ENCODE results near the gene ACSS3. TPM values are rescaled to one million over a fixed set of nuclear protein-coding genes. Genes with fewer than 3 reads are reported as not detected.

The ACSS3 gene
- total RNA-seq, 1 donor, result 22.4 TPM

DNA sequence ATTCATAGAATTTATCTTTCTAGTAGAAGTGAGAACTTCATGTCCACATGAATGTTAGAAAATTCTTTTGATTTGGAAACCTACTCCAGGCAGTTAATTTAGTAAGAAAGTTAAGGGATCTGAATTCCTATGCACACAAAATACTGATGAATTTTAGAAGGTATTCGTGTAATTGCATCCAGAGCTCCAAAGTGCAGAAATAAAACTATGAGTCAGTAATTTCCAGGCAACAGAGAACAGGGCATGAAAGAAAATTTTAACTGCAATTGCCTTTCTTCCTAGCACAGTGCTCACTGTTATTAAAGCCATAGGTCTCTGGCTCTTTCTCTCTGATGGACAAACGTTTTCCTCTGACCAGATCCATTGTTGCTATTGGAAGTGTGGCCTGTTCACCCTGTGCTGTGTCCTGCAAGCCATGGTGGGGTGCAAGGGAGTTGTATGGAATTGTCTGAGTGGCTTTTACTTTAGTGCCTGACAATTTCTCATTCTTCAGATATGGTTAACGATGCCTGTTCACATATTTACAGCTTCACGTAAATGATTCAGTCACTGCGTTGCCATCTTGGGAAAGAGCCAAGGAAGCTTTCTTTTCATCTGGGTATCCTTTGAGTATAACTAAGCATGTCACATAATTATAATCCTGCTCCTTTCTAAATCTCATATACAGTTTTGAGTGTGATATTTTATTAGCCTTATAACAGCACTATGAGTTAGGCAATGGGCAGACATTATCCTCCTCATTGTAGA lies 145.1 kb downstream of the ACSS3 start:
- Histone ChIP-seq H3K4me2 (ENCODE audit: insufficient read depth, low read length) (no peak overlapping the region), H2AFZ (ENCODE audit: low read length) (no peak overlapping the region), H3K27me3 (ENCODE audit: insufficient read depth, low read length) (no peaks in the 10 kb centered on the region), H3K4me3 (ENCODE audit: insufficient read depth, low read length) (no peak overlapping the region), H3K4me1 (ENCODE audit: insufficient read depth, low read length) (peaks cover 19% of the 10 kb centered on the region), H3K27ac (ENCODE audit: low read depth, low read length) (peak overlapping the region; percentile 32), H3K9me3 (ENCODE audit: low read depth, low read length) (no peaks in the 10 kb centered on the region), H3K36me3 (ENCODE audit: insufficient read depth, low read length) (no peaks in the 10 kb centered on the region), H3K79me2 (ENCODE audit: insufficient read depth, low read length) (no peaks in the 10 kb centered on the region), H4K20me1 (ENCODE audit: insufficient read depth, low read length) (no peaks in the 10 kb centered on the region)
- TF ChIP-seq, protein P1, sequence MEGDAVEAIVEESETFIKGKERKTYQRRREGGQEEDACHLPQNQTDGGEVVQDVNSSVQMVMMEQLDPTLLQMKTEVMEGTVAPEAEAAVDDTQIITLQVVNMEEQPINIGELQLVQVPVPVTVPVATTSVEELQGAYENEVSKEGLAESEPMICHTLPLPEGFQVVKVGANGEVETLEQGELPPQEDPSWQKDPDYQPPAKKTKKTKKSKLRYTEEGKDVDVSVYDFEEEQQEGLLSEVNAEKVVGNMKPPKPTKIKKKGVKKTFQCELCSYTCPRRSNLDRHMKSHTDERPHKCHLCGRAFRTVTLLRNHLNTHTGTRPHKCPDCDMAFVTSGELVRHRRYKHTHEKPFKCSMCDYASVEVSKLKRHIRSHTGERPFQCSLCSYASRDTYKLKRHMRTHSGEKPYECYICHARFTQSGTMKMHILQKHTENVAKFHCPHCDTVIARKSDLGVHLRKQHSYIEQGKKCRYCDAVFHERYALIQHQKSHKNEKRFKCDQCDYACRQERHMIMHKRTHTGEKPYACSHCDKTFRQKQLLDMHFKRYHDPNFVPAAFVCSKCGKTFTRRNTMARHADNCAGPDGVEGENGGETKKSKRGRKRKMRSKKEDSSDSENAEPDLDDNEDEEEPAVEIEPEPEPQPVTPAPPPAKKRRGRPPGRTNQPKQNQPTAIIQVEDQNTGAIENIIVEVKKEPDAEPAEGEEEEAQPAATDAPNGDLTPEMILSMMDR (IDR thresholded peaks at IDR 0.05; ENCODE audit: extremely low read depth, low read depth, low read length), result no peak
- no peak for DNase-seq (ENCODE audit: insufficient read length, low spot score, missing footprints)

GRCh38 chr12:81224626-81225025 lies 146.7 kb downstream of the ACSS3 start:
- no peaks in the 10 kb centered on the region for H3K79me2 ChIP-seq (ENCODE audit: insufficient read depth, low read length)
- TF ChIP-seq, protein P1 (IDR thresholded peaks at IDR 0.05; ENCODE audit: extremely low read depth, low read depth, low read length), result no peak
- H2AFZ ChIP-seq (ENCODE audit: low read length), result no peak overlapping the region
- H4K20me1 ChIP-seq (ENCODE audit: insufficient read depth, low read length), result no peaks in the 10 kb centered on the region
- no peak for DNase-seq (ENCODE audit: insufficient read length, low spot score, missing footprints)
- H3K9me3 ChIP-seq (ENCODE audit: low read depth, low read length), result no peaks in the 10 kb centered on the region
- no peaks in the 10 kb centered on the region for H3K27me3 ChIP-seq (ENCODE audit: insufficient read depth, low read length)
- H3K4me2 ChIP-seq (ENCODE audit: insufficient read depth, low read length), result no peak overlapping the region
- no peak overlapping the region for H3K4me3 ChIP-seq (ENCODE audit: insufficient read depth, low read length)
- H3K36me3 ChIP-seq (ENCODE audit: insufficient read depth, low read length), result no peaks in the 10 kb centered on the region
- H3K27ac ChIP-seq (ENCODE audit: low read depth, low read length), result no peak overlapping the region
- H3K4me1 ChIP-seq (ENCODE audit: insufficient read depth, low read length), result peaks cover 19% of the 10 kb centered on the region

- H2AFZ ChIP-seq (ENCODE audit: low read length), result no peak overlapping the region
These were observed 151.9 kb downstream of the ACSS3 start for GRCh38 chr12:81229759-81230158.

More at GRCh38 chr12:81229759-81230158, 151.9 kb downstream of the ACSS3 start:
- DNase-seq (ENCODE audit: insufficient read length, low spot score, missing footprints), result no peak
- Histone ChIP-seq H4K20me1 (ENCODE audit: insufficient read depth, low read length) (no peaks in the 10 kb centered on the region), H3K4me1 (ENCODE audit: insufficient read depth, low read length) (no peaks in the 10 kb centered on the region), H3K79me2 (ENCODE audit: insufficient read depth, low read length) (no peaks in the 10 kb centered on the region), H3K27me3 (ENCODE audit: insufficient read depth, low read length) (no peaks in the 10 kb centered on the region), H3K4me3 (ENCODE audit: insufficient read depth, low read length) (no peak overlapping the region), H3K27ac (ENCODE audit: low read depth, low read length) (no peak overlapping the region), H3K4me2 (ENCODE audit: insufficient read depth, low read length) (no peak overlapping the region), H3K36me3 (ENCODE audit: insufficient read depth, low read length) (peaks cover 4% of the 10 kb centered on the region), H3K9me3 (ENCODE audit: low read depth, low read length) (no peaks in the 10 kb centered on the region)
- TF ChIP-seq, protein P1 (IDR thresholded peaks at IDR 0.05; ENCODE audit: extremely low read depth, low read depth, low read length), result no peak

Data from osteoblast (primary cell).